ENCODE measurements around the gene YEATS2.
"Not testable (repeated sequence)": the region's sequence is repeated elsewhere in the genome, so short reads cannot be mapped to it uniquely, and the experiment has no call there.

YEATS2 gene

GRCh38 chr3:183718012-183718411, 20.4 kb downstream of the YEATS2 start:
- no peak for DNase-seq

GRCh38 chr3:183725387-183725786, 27.8 kb downstream of the YEATS2 start:
- no peak for DNase-seq

GRCh38 chr3:183728204-183728603, 30.6 kb downstream of the YEATS2 start:
- no peak for DNase-seq

GRCh38 chr3:183730361-183730760, 32.8 kb downstream of the YEATS2 start:
- no peak for DNase-seq

GRCh38 chr3:183731611-183732010, 34.0 kb downstream of the YEATS2 start:
- no peak for DNase-seq

GRCh38 chr3:183733553-183733952, 36.0 kb downstream of the YEATS2 start:
- DNase-seq = no peak

- DNase-seq = no peak
Measured at GRCh38 chr3:183734750-183735494, 37.3 kb downstream of the YEATS2 start.

GRCh38 chr3:183737116-183737515, 39.5 kb downstream of the YEATS2 start:
- no peak for DNase-seq

- not testable (repeated sequence) for DNase-seq
Measured at GRCh38 chr3:183740154-183740553, 42.6 kb downstream of the YEATS2 start.

GRCh38 chr3:183743231-183743630, 45.6 kb downstream of the YEATS2 start:
- no peak for DNase-seq

- DNase-seq = no peak
Measured at GRCh38 chr3:183745300-183746098, 47.9 kb downstream of the YEATS2 start.

- no peak for DNase-seq
Measured at GRCh38 chr3:183754052-183754451, 56.5 kb downstream of the YEATS2 start.

- DNase-seq = no peak
Measured at GRCh38 chr3:183762304-183762703, 64.7 kb downstream of the YEATS2 start.

GRCh38 chr3:183764847-183765731, 67.5 kb downstream of the YEATS2 start:
- DNase-seq = no peak

GRCh38 chr3:183766107-183766506, 68.5 kb downstream of the YEATS2 start:
- no peak for DNase-seq

GRCh38 chr3:183766745-183767606, 69.4 kb downstream of the YEATS2 start:
- peak; percentile 77 for DNase-seq

- DNase-seq = no peak
Measured at GRCh38 chr3:183768114-183768513, 70.5 kb downstream of the YEATS2 start.

- DNase-seq = no peak
Measured at GRCh38 chr3:183769453-183769852, 71.9 kb downstream of the YEATS2 start.

GRCh38 chr3:183774631-183775030, 77.0 kb downstream of the YEATS2 start:
- no peak for DNase-seq

- no peak for DNase-seq
Measured at GRCh38 chr3:183775781-183776180, 78.2 kb downstream of the YEATS2 start.

- not testable (repeated sequence) for DNase-seq
Measured at GRCh38 chr3:183776451-183776850, 78.9 kb downstream of the YEATS2 start.

GRCh38 chr3:183777016-183777618, 79.5 kb downstream of the YEATS2 start:
- no peak for DNase-seq
